ENCODE data around the gene MLNR. TPM values are rescaled to one million over a fixed set of nuclear protein-coding genes. Genes with fewer than 3 reads are reported as not detected.

MLNR gene
- total and polyA plus RNA-seq, 4 donors: 0.09 TPM; not detected in 3

GRCh38 chr13:49185264-49185663 is 34.9 kb upstream of the MLNR start:
- WGBS: 66% methylated on average over 1 of the region's 1 CpG
- Histone ChIP-seq H3K9ac (ENCODE audit: low read depth in 1 of 2, low read length in 2 of 2) (no peak overlapping the region), H3K4me1 (ENCODE audit: control insufficient read depth in 4 of 4, insufficient read depth in 4 of 4, low read length in 3 of 4) (peaks cover 0 to 1% (median 0%) of the 10 kb centered on the region in 4 donors), H3K36me3 (ENCODE audit: control insufficient read depth in 4 of 4, insufficient read depth in 3 of 4, low read depth in 1 of 4, low read length in 3 of 4) (peaks cover 10 to 45% (median 44%) of the 10 kb centered on the region in 4 donors), H3K9me3 (ENCODE audit: control insufficient read depth in 4 of 4, low read length in 3 of 4) (no peaks in the 10 kb centered on the region), H3K27me3 (ENCODE audit: control insufficient read depth in 4 of 4, insufficient read depth in 4 of 4, low read length in 3 of 4) (no peaks in the 10 kb centered on the region), H3K27ac (ENCODE audit: low read depth in 1 of 2, low read length in 2 of 2) (no peak overlapping the region), H3K4me3 (ENCODE audit: low read depth in 1 of 3, low read length in 3 of 3) (no peak overlapping the region)
- DNase-seq (ENCODE audit: low spot score): no peak
- TF ChIP-seq CTCF (IDR thresholded peaks at IDR 0.05; ENCODE audit: low read depth, low read length, missing input control) (no peak), JUND (IDR thresholded peaks at IDR 0.05) (no peak), FOXA1 (IDR thresholded peaks at IDR 0.05) (no peak), GABPA (IDR thresholded peaks at IDR 0.05 in 1 of 2, conservative IDR thresholded peaks at IDR 0.05 in 1 of 2) (no peak), REST (IDR thresholded peaks at IDR 0.05) (no peak), SP1 (IDR thresholded peaks at IDR 0.05) (no peak), RAD21 (IDR thresholded peaks at IDR 0.05) (no peak), ATF3 (IDR thresholded peaks at IDR 0.05) (no peak), HNF4G (IDR thresholded peaks at IDR 0.05) (no peak), FOXA2 (IDR thresholded peaks at IDR 0.05) (no peak), HNF4A (conservative IDR thresholded peaks at IDR 0.05) (no peak), MAX (IDR thresholded peaks at IDR 0.05) (no peak), ZBTB33 (IDR thresholded peaks at IDR 0.05) (no peak)

GRCh38 chr13:49190901-49191300 is 29.2 kb upstream of the MLNR start:
- 93% methylated on average over 2 of the region's 2 CpGs for WGBS
- Histone ChIP-seq H3K9me3 (ENCODE audit: control insufficient read depth in 4 of 4, low read length in 3 of 4) (no peaks in the 10 kb centered on the region), H3K4me1 (ENCODE audit: control insufficient read depth in 4 of 4, insufficient read depth in 4 of 4, low read length in 3 of 4) (no peaks in the 10 kb centered on the region), H3K36me3 (ENCODE audit: control insufficient read depth in 4 of 4, insufficient read depth in 3 of 4, low read depth in 1 of 4, low read length in 3 of 4) (peaks cover 11 to 60% (median 51%) of the 10 kb centered on the region in 4 donors), H3K27ac (ENCODE audit: low read depth in 1 of 2, low read length in 2 of 2) (no peak overlapping the region), H3K9ac (ENCODE audit: low read depth in 1 of 2, low read length in 2 of 2) (no peak overlapping the region), H3K27me3 (ENCODE audit: control insufficient read depth in 4 of 4, insufficient read depth in 4 of 4, low read length in 3 of 4) (no peaks in the 10 kb centered on the region), H3K4me3 (ENCODE audit: low read depth in 1 of 3, low read length in 3 of 3) (no peak overlapping the region)
- TF ChIP-seq RAD21 (IDR thresholded peaks at IDR 0.05) (no peak), ATF3 (IDR thresholded peaks at IDR 0.05) (no peak), EGR1 (IDR thresholded peaks at IDR 0.05; ENCODE audit: low read depth in 2 of 2) (no peak), NR2F2 (IDR thresholded peaks at IDR 0.05) (no peak)
- DNase-seq (ENCODE audit: low spot score): no peak

All from liver (tissue), 9 donors.